Measurements from ENCODE around the gene IGIP.

IGIP gene

DNA sequence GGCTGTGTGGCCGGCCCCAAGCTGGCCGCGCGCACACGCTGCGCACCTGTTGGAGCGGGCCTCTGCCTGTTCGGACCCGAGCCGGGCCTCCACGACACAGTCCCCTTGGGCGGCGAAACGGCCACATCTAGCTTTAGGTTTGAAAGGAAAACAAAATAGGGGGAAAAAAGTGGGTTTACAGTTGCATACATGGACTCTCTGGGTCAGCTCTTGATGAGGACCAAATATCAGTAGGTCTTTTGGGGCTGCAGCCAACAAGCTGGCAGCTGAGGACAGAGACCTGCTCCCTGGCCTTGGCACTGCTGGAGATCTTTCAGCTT, 20.7 kb downstream of the IGIP start:
- POLR2A ChIA-PET: interaction anchor here (0.5 kb wide), 1 partner anchor 33 kb away, joined by 3 read pairs; no protein-coding TSS in a partner anchor
- TF ChIP-seq, protein P1, sequence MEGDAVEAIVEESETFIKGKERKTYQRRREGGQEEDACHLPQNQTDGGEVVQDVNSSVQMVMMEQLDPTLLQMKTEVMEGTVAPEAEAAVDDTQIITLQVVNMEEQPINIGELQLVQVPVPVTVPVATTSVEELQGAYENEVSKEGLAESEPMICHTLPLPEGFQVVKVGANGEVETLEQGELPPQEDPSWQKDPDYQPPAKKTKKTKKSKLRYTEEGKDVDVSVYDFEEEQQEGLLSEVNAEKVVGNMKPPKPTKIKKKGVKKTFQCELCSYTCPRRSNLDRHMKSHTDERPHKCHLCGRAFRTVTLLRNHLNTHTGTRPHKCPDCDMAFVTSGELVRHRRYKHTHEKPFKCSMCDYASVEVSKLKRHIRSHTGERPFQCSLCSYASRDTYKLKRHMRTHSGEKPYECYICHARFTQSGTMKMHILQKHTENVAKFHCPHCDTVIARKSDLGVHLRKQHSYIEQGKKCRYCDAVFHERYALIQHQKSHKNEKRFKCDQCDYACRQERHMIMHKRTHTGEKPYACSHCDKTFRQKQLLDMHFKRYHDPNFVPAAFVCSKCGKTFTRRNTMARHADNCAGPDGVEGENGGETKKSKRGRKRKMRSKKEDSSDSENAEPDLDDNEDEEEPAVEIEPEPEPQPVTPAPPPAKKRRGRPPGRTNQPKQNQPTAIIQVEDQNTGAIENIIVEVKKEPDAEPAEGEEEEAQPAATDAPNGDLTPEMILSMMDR (IDR thresholded peaks at IDR 0.05; ENCODE audit: control extremely low read depth, extremely low read depth, low read depth, missing control alignments): no peak
- no peak for DNase-seq (ENCODE audit: extremely low spot score)
- CTCF ChIA-PET: interaction anchor here (0.9 to 7.2 kb wide), 27 partner anchors 11 to 371 kb away, joined by 3 to 137 read pairs (median 7); partner anchors contain the start of genes CYSTM1 and NRG2

DNA sequence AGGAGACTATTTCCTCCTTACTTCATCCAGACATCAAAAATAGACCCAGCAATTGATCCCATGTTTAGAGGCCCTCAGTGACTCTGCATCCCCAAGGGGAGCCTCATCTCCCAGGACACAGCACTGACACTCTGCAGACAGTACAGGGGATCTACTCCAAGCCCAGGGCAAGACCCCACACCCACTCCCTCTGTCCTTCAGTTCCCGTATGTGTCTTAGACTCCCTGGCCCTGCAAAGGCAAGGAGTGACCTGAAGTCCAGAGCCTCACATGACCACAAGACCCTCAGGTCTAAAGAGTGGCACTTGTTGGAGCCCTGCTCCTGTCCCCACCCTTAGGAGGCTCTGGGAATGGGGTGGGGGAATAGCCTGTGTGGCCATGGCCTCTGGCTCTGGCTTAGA, 21.7 kb downstream of the IGIP start:
- ChIA-PET POLR2A (no interaction called here), CTCF (interaction anchor here (7.2 kb wide), 1 partner anchor 13 kb away, joined by 114 read pairs; no protein-coding TSS in a partner anchor)
- TF ChIP-seq, protein P1 (IDR thresholded peaks at IDR 0.05; ENCODE audit: control extremely low read depth, extremely low read depth, low read depth, missing control alignments): no peak
- DNase-seq (ENCODE audit: extremely low spot score): no peak

DNA sequence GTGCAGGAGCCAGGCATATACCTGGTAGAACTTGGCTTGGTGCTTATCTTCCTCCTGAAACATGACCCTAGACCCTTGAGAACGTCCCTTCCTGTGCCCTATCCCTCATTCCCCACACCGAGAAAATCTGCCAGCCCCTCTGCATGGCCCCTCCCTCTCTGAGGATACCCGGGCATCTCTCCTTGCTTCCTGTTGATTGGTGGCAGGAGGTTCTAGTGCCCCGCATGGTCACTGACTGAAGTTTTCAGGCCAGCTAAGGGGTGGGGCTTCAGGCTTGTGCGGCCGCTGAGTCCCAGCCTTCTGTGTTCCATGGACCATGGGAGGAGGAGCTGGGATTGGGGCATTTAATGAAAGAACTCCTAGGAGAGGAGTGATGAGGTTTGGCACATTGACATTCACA, 22.8 kb downstream of the IGIP start:
- TF ChIP-seq, protein P1 (IDR thresholded peaks at IDR 0.05; ENCODE audit: control extremely low read depth, extremely low read depth, low read depth, missing control alignments): no peak
- CTCF ChIA-PET: no interaction called here
- POLR2A ChIA-PET: interaction anchor here (0.7 kb wide), 1 partner anchor 13 kb away, joined by 7 read pairs; no protein-coding TSS in a partner anchor
- DNase-seq (ENCODE audit: extremely low spot score): no peak

DNA sequence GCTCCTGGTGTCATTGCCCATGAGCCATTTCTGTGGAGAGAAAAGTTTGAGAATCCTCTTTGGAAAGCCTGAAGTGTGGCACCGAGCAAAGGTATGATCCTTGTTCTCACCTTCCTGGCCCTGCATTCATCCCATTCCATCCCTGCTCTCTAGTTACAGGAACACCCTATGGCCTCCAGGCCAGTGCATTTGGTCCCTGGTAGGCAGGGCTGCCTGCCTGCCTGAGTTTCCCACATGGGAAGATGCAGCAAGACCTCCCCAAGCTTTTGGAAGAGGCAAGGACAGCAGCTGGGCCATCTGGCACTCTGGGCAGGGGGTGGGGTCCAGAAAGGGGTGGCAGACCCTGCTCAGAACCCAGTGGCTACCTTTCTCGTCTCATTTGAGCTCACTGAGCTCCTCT, 24.5 kb downstream of the IGIP start:
- ChIA-PET POLR2A (no interaction called here), CTCF (interaction anchor here (0.7 to 10.8 kb wide), 3 partner anchors 11 to 77 kb away, joined by 3 to 116 read pairs (median 3); no protein-coding TSS in a partner anchor)
- no peak for DNase-seq (ENCODE audit: extremely low spot score)
- TF ChIP-seq, protein P1 (IDR thresholded peaks at IDR 0.05; ENCODE audit: control extremely low read depth, extremely low read depth, low read depth, missing control alignments): no peak

DNA sequence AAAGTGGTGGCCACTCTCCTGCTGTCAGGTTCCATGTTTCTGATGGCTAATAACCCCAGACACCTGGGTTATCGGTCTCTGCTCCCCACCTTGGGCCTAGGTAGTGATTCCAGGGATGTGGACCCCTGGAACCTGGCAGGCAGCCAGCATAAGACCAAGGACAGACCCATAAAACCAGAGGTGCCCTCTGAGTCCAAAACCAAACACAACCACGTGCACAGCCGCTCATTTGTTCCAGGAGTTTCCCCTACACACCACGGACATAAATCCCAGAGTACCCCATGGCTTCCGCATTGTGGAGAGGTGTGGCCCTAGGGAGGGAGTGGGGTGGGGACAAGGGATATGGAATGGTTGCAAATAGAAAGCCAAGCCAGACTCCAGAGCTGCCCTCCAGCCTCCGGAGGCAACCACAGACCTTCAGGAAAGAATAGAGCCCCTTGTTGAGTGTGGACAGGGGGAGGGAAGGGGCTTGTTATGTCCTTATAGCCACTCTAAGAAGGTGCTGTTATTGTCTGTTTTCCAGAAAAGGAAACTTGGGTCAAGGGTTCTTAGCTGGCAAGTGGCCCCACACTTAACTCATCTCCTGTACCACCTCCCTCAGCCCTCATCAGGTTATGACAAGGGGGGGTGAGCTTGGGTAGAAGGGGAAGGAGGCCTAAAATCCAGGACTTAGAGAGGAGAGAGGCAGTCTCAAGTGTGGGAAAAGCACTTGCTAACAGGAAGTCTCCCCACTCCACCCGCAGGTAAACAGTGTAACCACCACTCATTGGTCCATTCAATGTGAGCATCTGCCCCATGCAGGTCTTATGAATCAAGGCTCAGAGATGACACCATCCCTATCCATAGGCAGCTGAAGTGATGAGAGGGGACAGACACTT, 25.6 kb downstream of the IGIP start:
- ChIA-PET CTCF (interaction anchor here (0.9 to 10.8 kb wide), 4 partner anchors 20 to 78 kb away, joined by 3 to 116 read pairs (median 4); partner anchors contain the start of gene PURA), POLR2A (no interaction called here)
- TF ChIP-seq, protein P1 (IDR thresholded peaks at IDR 0.05; ENCODE audit: control extremely low read depth, extremely low read depth, low read depth, missing control alignments): no peak
- no peak for DNase-seq (ENCODE audit: extremely low spot score)

DNA sequence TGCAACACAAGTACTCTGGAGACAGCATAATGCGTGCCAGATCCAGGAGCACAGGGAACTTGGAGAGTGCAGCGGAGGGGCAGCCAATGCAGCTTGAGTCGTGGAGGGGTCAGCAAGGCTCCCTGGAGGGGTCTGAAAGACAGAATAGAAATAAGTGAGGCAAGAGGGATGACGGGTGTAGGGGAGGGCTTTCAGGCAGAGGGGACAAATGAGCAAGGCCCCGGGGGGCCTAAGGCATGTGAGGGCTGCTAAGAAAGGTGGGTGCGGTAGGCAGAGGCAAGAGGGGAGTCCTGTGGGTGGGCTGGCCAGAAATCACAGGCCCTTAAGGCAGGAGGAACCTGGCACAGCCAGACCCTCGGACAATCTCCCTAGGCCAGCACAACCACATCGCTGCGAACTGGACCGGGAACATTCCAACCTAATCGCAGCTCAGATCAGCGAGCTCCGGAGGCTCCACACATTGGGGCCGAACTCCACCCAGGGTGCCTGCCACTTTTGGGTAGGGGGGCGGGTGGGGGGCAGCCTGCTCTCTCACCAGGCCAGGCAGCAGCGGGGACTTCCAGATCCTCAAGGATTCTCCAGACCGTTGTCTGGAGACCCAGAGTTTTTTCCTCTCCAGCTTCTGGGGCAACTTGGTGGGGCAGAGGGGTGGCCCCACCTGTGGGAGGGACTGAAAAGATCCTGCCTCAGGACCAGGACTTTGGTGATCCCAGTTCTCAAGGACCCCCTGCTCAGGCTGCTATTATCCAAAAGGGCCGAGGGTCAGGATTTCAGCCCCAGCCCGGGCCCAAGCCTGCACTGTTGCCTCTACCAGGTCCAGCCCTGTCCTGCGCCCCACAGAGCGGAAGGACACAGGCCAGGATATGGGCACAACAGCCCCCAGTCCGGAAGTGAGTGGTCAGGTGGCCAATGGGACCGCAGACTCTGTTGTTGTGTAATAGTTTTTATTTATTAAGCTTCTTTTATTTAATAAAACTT, 26.6 kb downstream of the IGIP start:
- ChIA-PET POLR2A (no interaction called here), CTCF (interaction anchor here (1.0 to 11.3 kb wide), 7 partner anchors 8 to 364 kb away, joined by 4 to 137 read pairs (median 6); partner anchors contain the start of gene PURA)
- TF ChIP-seq, protein P1 (IDR thresholded peaks at IDR 0.05; ENCODE audit: control extremely low read depth, extremely low read depth, low read depth, missing control alignments): no peak
- no peak for DNase-seq (ENCODE audit: extremely low spot score)

Data from GM10248 (cell line).